GM23338 (cell line): Measurements from ENCODE around the gene CGNL1. TPM values are rescaled to one million over a fixed set of nuclear protein-coding genes. Genes with fewer than 3 reads are reported as not detected.

ENCODE experiments used
- ATAC-seq: fragments of 200-7000 bp; cut with Tn5 transposase; 3 replicates; pipeline ENCODE4 v1.9.1; 2020
- DNase-seq: peaks from one replicate; pipeline ENCODE4 v3.0.0-alpha.2; 2015; ENCODE audit warnings: low spot score
- H2AFZ ChIP-seq: fragments of 200-600 bp; sonication (generic); 2 replicates; pipeline ENCODE4 v1.8.0; 2016; ENCODE audit warnings: antibody characterized with exemption, mild to moderate bottlenecking, moderate library complexity
- H3F3A ChIP-seq: fragments of 200-600 bp; sonication (generic); replicated peaks from 2 replicates; pipeline ENCODE4 v1.8.0; 2017; ENCODE audit warnings: antibody characterized with exemption, mixed run types, low read depth
- H3K27ac ChIP-seq: fragments of 200-600 bp; sonication (generic); 2 replicates; pipeline ENCODE4 v1.6.1; 2016; ENCODE audit warnings: low read depth
- H3K27me3 ChIP-seq: fragments of 200-600 bp; sonication (generic); 2 replicates; pipeline ENCODE4 v1.8.0; 2016; ENCODE audit warnings: mild to moderate bottlenecking, mixed run types, moderate library complexity; ENCODE audit not compliant: insufficient read depth
- H3K36me3 ChIP-seq: fragments of 200-600 bp; sonication (generic); 2 replicates; pipeline ENCODE4 v1.8.0; 2016; ENCODE audit warnings: mild to moderate bottlenecking; ENCODE audit not compliant: insufficient read depth
- H3K4me1 ChIP-seq: fragments of 200-600 bp; sonication (generic); 2 replicates; pipeline ENCODE4 v1.8.0; 2016; ENCODE audit warnings: mild to moderate bottlenecking, moderate library complexity; ENCODE audit not compliant: insufficient read depth
- H3K4me2 ChIP-seq: fragments of 200-600 bp; sonication (generic); 2 replicates; pipeline ENCODE4 v1.7.1; 2017; ENCODE audit warnings: mixed run types
- H3K4me3 ChIP-seq: fragments of 200-600 bp; sonication (generic); 2 replicates; pipeline ENCODE4 v1.6.1; 2016; ENCODE audit warnings: mixed run types
- H3K79me2 ChIP-seq: fragments of 200-600 bp; sonication (generic); replicated peaks from 2 replicates; pipeline ENCODE4 v1.8.0; 2017; ENCODE audit warnings: mild to moderate bottlenecking; ENCODE audit not compliant: insufficient read depth
- H3K9me2 ChIP-seq: fragments of 200-600 bp; sonication (generic); 2 replicates; pipeline ENCODE4 v1.8.0; 2017; ENCODE audit not compliant: insufficient read depth
- H4K20me1 ChIP-seq: fragments of 200-600 bp; sonication (generic); replicated peaks from 2 replicates; pipeline ENCODE4 v1.8.0; 2017; ENCODE audit warnings: mild to moderate bottlenecking; ENCODE audit not compliant: insufficient read depth
- H3K27ac Mint-ChIP-seq: 2 replicates; pipeline ENCODE4 v1.8.0; 2020; ENCODE audit warnings: inconsistent platforms, mild to moderate bottlenecking, moderate library complexity, mixed read lengths
- H3K27me3 Mint-ChIP-seq: 3 replicates; pipeline ENCODE4 v1.8.0; 2022; ENCODE audit warnings: low read depth, mild to moderate bottlenecking, moderate library complexity, mixed read lengths, inconsistent platforms; ENCODE audit not compliant: insufficient read depth, poor library complexity
- H3K36me3 Mint-ChIP-seq: 3 replicates; pipeline ENCODE4 v1.8.0; 2021; ENCODE audit warnings: low read depth, mild to moderate bottlenecking, inconsistent platforms, moderate library complexity, mixed read lengths
- H3K4me1 Mint-ChIP-seq: 3 replicates; pipeline ENCODE4 v1.8.0; 2020; ENCODE audit warnings: mild to moderate bottlenecking, inconsistent platforms, mixed read lengths
- H3K4me3 Mint-ChIP-seq: 3 replicates; pipeline ENCODE4 v1.8.0; 2021; ENCODE audit warnings: moderate library complexity, mild to moderate bottlenecking, inconsistent platforms, mixed read lengths
- H3K9me3 Mint-ChIP-seq: 3 replicates; pipeline ENCODE4 v1.8.0; 2020; ENCODE audit warnings: moderate library complexity, mild to moderate bottlenecking, inconsistent platforms, mixed read lengths
- CTCF ChIP-seq, 2 experiments: fragments of 200-600 bp in 1 of 2; sonication (generic) in 1 of 2; conservative IDR thresholded peaks; 2 replicates each; pipeline versions ENCODE4 v1.5.1 to v1.6.1; 2016 to 2017; ENCODE audit warnings: antibody characterized with exemption in 2 of 2, low read depth in 2 of 2, mild to moderate bottlenecking in 2 of 2, moderate library complexity in 1 of 2
- STAT1 ChIP-seq: IDR thresholded peaks from one replicate; pipeline ENCODE4 v1.6.1; 2016; ENCODE audit warnings: antibody characterized with exemption; ENCODE audit not compliant: unreplicated experiment
- ZNF114 ChIP-seq: fragments of 250-450 bp; sonication (Bioruptor Pico); IDR thresholded peaks from 2 replicates; pipeline ENCODE4 v1.5.0; 2020; ENCODE audit warnings: mild to moderate bottlenecking, moderate library complexity
- ZNF462 ChIP-seq: fragments of 250-450 bp; sonication (Bioruptor Pico); IDR thresholded peaks from 2 replicates; pipeline ENCODE4 v1.5.0; 2020; ENCODE audit warnings: mild to moderate bottlenecking, moderate library complexity
- polyA plus RNA-seq: library from polyadenylated mRNA; unstranded; fragments of >200 nt; fragmentation: Nextera tagmentation; extraction: Ambion mirVana; gene quantifications from 2 replicates; pipeline ENCODE4 v1.2.1, GENCODE V29; 2016
- total RNA-seq: library from RNA; depleted of rRNA; stranded (reverse); fragments of >200 nt; shearing (Covaris generic); gene quantifications from 2 replicates; pipeline ENCODE4 v1.2.3, GENCODE V29; 2014
- TF ChIP-seq, protein P1 (sequence below): IDR thresholded peaks from one replicate; pipeline ENCODE4 v1.6.1; 2018; ENCODE audit warnings: antibody characterized with exemption; ENCODE audit not compliant: unreplicated experiment

Gene CGNL1
- total and polyA plus RNA-seq, 2 experiments from 2014 or later, result 20.0 to 57.8 TPM

GRCh38 chr15:57527382-57528091, 151.2 kb downstream of the CGNL1 start:
- Histone ChIP-seq H2AFZ (no peak overlapping the region), H3K27ac (no peak overlapping the region), H4K20me1 (peaks cover 9% of the 10 kb centered on the region), H3K9me2 (no peaks in the 10 kb centered on the region), H3K4me3 (no peak overlapping the region), H3K36me3 (peaks cover 40% of the 10 kb centered on the region), H3F3A (peaks cover 13% of the 10 kb centered on the region; the same call in 1 of the 2 replicates), H3K4me1 (no peaks in the 10 kb centered on the region), H3K27me3 (no peaks in the 10 kb centered on the region), H3K4me2 (no peak overlapping the region), H3K79me2 (no peaks in the 10 kb centered on the region)
- Mint-ChIP-seq H3K27me3 (no peaks in the 10 kb centered on the region), H3K4me3 (no peak overlapping the region), H3K9me3 (no peaks in the 10 kb centered on the region), H3K27ac (no peak overlapping the region), H3K36me3 (peaks cover 40% of the 10 kb centered on the region), H3K4me1 (peaks cover 7% of the 10 kb centered on the region; the same call in 1 of the 3 replicates)
- ATAC-seq (peak; percentile 97), DNase-seq (peak; percentile 89)
- TF ChIP-seq STAT1 (no peak), CTCF (conservative IDR thresholded peaks at IDR 0.05; ENCODE audit: low read depth in 2 of 2) (peak; percentile 69 to 78), ZNF114 (CRISPR knock-in tag) (no peak; the same call in 1 of the 2 replicates), ZNF462 (peak; percentile 94)
- TF ChIP-seq, protein P1, sequence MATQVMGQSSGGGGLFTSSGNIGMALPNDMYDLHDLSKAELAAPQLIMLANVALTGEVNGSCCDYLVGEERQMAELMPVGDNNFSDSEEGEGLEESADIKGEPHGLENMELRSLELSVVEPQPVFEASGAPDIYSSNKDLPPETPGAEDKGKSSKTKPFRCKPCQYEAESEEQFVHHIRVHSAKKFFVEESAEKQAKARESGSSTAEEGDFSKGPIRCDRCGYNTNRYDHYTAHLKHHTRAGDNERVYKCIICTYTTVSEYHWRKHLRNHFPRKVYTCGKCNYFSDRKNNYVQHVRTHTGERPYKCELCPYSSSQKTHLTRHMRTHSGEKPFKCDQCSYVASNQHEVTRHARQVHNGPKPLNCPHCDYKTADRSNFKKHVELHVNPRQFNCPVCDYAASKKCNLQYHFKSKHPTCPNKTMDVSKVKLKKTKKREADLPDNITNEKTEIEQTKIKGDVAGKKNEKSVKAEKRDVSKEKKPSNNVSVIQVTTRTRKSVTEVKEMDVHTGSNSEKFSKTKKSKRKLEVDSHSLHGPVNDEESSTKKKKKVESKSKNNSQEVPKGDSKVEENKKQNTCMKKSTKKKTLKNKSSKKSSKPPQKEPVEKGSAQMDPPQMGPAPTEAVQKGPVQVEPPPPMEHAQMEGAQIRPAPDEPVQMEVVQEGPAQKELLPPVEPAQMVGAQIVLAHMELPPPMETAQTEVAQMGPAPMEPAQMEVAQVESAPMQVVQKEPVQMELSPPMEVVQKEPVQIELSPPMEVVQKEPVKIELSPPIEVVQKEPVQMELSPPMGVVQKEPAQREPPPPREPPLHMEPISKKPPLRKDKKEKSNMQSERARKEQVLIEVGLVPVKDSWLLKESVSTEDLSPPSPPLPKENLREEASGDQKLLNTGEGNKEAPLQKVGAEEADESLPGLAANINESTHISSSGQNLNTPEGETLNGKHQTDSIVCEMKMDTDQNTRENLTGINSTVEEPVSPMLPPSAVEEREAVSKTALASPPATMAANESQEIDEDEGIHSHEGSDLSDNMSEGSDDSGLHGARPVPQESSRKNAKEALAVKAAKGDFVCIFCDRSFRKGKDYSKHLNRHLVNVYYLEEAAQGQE, result no peak
